ENCODE results near the gene B3GAT2.

- TF ChIP-seq CTCF (IDR thresholded peaks at IDR 0.05) = no peak
- TF ChIP-seq, protein P1, sequence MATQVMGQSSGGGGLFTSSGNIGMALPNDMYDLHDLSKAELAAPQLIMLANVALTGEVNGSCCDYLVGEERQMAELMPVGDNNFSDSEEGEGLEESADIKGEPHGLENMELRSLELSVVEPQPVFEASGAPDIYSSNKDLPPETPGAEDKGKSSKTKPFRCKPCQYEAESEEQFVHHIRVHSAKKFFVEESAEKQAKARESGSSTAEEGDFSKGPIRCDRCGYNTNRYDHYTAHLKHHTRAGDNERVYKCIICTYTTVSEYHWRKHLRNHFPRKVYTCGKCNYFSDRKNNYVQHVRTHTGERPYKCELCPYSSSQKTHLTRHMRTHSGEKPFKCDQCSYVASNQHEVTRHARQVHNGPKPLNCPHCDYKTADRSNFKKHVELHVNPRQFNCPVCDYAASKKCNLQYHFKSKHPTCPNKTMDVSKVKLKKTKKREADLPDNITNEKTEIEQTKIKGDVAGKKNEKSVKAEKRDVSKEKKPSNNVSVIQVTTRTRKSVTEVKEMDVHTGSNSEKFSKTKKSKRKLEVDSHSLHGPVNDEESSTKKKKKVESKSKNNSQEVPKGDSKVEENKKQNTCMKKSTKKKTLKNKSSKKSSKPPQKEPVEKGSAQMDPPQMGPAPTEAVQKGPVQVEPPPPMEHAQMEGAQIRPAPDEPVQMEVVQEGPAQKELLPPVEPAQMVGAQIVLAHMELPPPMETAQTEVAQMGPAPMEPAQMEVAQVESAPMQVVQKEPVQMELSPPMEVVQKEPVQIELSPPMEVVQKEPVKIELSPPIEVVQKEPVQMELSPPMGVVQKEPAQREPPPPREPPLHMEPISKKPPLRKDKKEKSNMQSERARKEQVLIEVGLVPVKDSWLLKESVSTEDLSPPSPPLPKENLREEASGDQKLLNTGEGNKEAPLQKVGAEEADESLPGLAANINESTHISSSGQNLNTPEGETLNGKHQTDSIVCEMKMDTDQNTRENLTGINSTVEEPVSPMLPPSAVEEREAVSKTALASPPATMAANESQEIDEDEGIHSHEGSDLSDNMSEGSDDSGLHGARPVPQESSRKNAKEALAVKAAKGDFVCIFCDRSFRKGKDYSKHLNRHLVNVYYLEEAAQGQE (IDR thresholded peaks at IDR 0.05; ENCODE audit: insufficient read depth in 1 of 2, low read depth in 2 of 2, low read length in 1 of 2) = no peak
These were observed 95.9 kb downstream of the B3GAT2 start for GRCh38 chr6:70860920-70861319.
